ENCODE results near the gene GLIPR1L2.

- TF ChIP-seq CTCF (conservative IDR thresholded peaks at IDR 0.05; ENCODE audit: low read depth, low read length), result no peak
- no peak for TF ChIP-seq EZH2 (IDR thresholded peaks at IDR 0.05; ENCODE audit: low read length, unreplicated experiment)
- no peak for TF ChIP-seq EZH2phosphoT487 (IDR thresholded peaks at IDR 0.05; ENCODE audit: borderline replicate concordance, low read length)
Observed at GRCh38 chr12:75404231-75404630, 13.3 kb downstream of the GLIPR1L2 start.

All from PC-3 (cell line).